H1 (cell line): ENCODE data around the gene ZNF521. TPM values are rescaled to one million over a fixed set of nuclear protein-coding genes. Genes with fewer than 3 reads are reported as not detected.

ENCODE experiments used
- CTCF ChIA-PET: fragments of 300-600 bp; sonication (Branson Sonifier 250); formaldehyde crosslinking; loops from one replicate; lab custom pipeline; 2021; ENCODE audit not compliant: partially characterized antibody; lab: Charles Lee
- POLR2A ChIA-PET: fragments of 300-600 bp; sonication (Branson Sonifier 250); formaldehyde crosslinking; loops from one replicate; lab custom pipeline; 2021; ENCODE audit warnings: inconsistent platforms; ENCODE audit not compliant: partially characterized antibody; lab: Charles Lee
- DNase-seq, 2 experiments: peaks; one replicate each; pipeline versions ENCODE4 v3.0.0 to v3.0.0-alpha.2; 2010 to 2022; ENCODE audit warnings: low spot score in 2 of 2, low read depth in 1 of 2, mixed read lengths in 1 of 2
- FAIRE-seq: peaks from 2 replicates; lab custom pipeline; 2011; peaks lifted over from hg19 to GRCh38; lab: Jason Lieb, UNC
- H2AFZ ChIP-seq: 2 replicates; pipeline ENCODE4 v1.8.1; 2012; ENCODE audit warnings: low read length, inconsistent platforms
- H2AK5ac ChIP-seq: 2 replicates; pipeline ENCODE4 v1.6.1; 2013; ENCODE audit warnings: low read depth, low read length
- H2BK120ac ChIP-seq: replicated peaks from 2 replicates; pipeline ENCODE3; 2013; ENCODE audit warnings: low read depth, low read length, inconsistent platforms
- H2BK12ac ChIP-seq: 2 replicates; pipeline ENCODE4 v1.6.1; 2013; ENCODE audit warnings: low read depth, low read length
- H2BK15ac ChIP-seq: 2 replicates; pipeline ENCODE4 v1.6.1; 2013; ENCODE audit warnings: low read length
- H2BK20ac ChIP-seq: 2 replicates; pipeline ENCODE4 v1.6.1; 2013; ENCODE audit warnings: low read length
- H2BK5ac ChIP-seq: 2 replicates; pipeline ENCODE4 v1.6.1; 2013; ENCODE audit warnings: low read depth, low read length
- H3K14ac ChIP-seq: 2 replicates; pipeline ENCODE4 v1.6.1; 2013; ENCODE audit warnings: inconsistent platforms; ENCODE audit not compliant: insufficient read length
- H3K18ac ChIP-seq: 2 replicates; pipeline ENCODE4 v1.6.1; 2013; ENCODE audit warnings: low read length; ENCODE audit errors: extremely low read depth
- H3K23ac ChIP-seq: 2 replicates; pipeline ENCODE4 v1.6.1; 2013; ENCODE audit warnings: inconsistent platforms; ENCODE audit not compliant: insufficient read length
- H3K23me2 ChIP-seq: 2 replicates; pipeline ENCODE4 v1.6.1; 2013; ENCODE audit warnings: low read depth, low read length
- H3K27ac ChIP-seq: 2 replicates; pipeline ENCODE4 v1.6.1; 2011; ENCODE audit warnings: low read depth, low read length, inconsistent platforms
- H3K27me3 ChIP-seq, 4 experiments: replicated peaks in 1 of 4; 1 replicate in 1 of 4; 2 replicates in 3 of 4; pipeline versions ENCODE4 v1.6.1 to v1.8.1; 2011 to 2013; ENCODE audit warnings: low read length in 3 of 4, mild to moderate bottlenecking in 3 of 4, inconsistent platforms in 2 of 4, mixed read lengths in 2 of 4, moderate library complexity in 1 of 4; ENCODE audit not compliant: control insufficient read depth in 3 of 4, insufficient read depth in 3 of 4; ENCODE audit errors: extremely low read depth in 1 of 4
- H3K36me3 ChIP-seq, 4 experiments: 2 replicates each; pipeline versions ENCODE4 v1.6.1 to v1.8.1; 2011 to 2013; ENCODE audit warnings: mild to moderate bottlenecking in 4 of 4, low read length in 3 of 4, moderate library complexity in 2 of 4, control low read depth in 1 of 4, inconsistent platforms in 1 of 4; ENCODE audit not compliant: insufficient read depth in 4 of 4, control insufficient read depth in 2 of 4
- H3K4ac ChIP-seq: replicated peaks from 2 replicates; pipeline ENCODE3; 2013; ENCODE audit warnings: low read length, low read depth, mixed read lengths, inconsistent platforms; ENCODE audit not compliant: insufficient read length
- H3K4me1 ChIP-seq, 4 experiments: replicated peaks in 1 of 4; 1 replicate in 1 of 4; 2 replicates in 3 of 4; pipeline versions ENCODE4 v1.6.1 to v1.8.1; 2011 to 2013; ENCODE audit warnings: low read length in 3 of 4, inconsistent platforms in 2 of 4, mixed read lengths in 1 of 4; ENCODE audit not compliant: insufficient read depth in 4 of 4, control insufficient read depth in 3 of 4
- H3K4me2 ChIP-seq, 2 experiments: 2 replicates each; pipeline versions ENCODE4 v1.6.1 to v1.8.1; 2011 to 2013; ENCODE audit warnings: low read depth in 2 of 2, low read length in 2 of 2, control low read depth in 1 of 2, inconsistent platforms in 1 of 2, mild to moderate bottlenecking in 1 of 2; ENCODE audit not compliant: insufficient read depth in 1 of 2
- H3K4me3 ChIP-seq, 4 experiments: fragments of 200-600, 300-600 bp in 1 of 4; sonication (generic), shearing (Covaris generic), sonication (Bioruptor Twin) in 1 of 4; 2 replicates each; pipeline versions ENCODE4 v1.5.1 to v1.8.1; 2011 to 2016; ENCODE audit warnings: low read length in 4 of 4, low read depth in 3 of 4, control low read depth in 2 of 4, inconsistent platforms in 2 of 4, mild to moderate bottlenecking in 2 of 4, mixed read lengths in 1 of 4, moderate library complexity in 1 of 4; ENCODE audit not compliant: insufficient read depth in 2 of 4; ENCODE audit errors: extremely low read depth in 1 of 4
- H3K56ac ChIP-seq: replicated peaks from 2 replicates; pipeline ENCODE3; 2013; ENCODE audit warnings: low read depth, mild to moderate bottlenecking, mixed read lengths, low read length, inconsistent platforms; ENCODE audit not compliant: insufficient read length
- H3K79me1 ChIP-seq: 2 replicates; pipeline ENCODE4 v1.6.1; 2013; ENCODE audit warnings: low read depth, low read length, control low read depth
- H3K79me2 ChIP-seq, 2 experiments: 2 replicates each; pipeline versions ENCODE4 v1.6.1 to v1.8.1; 2012 to 2013; ENCODE audit warnings: low read length in 2 of 2, mild to moderate bottlenecking in 2 of 2, inconsistent platforms in 1 of 2; ENCODE audit not compliant: insufficient read depth in 2 of 2, control insufficient read depth in 1 of 2
- H3K9ac ChIP-seq, 4 experiments: replicated peaks in 1 of 4; 1 replicate in 1 of 4; 2 replicates in 3 of 4; pipeline versions ENCODE4 v1.6.1 to v1.8.1; 2011 to 2013; ENCODE audit warnings: low read depth in 3 of 4, low read length in 3 of 4, control low read depth in 2 of 4, mild to moderate bottlenecking in 2 of 4, moderate library complexity in 2 of 4, inconsistent platforms in 1 of 4; ENCODE audit errors: extremely low read depth in 1 of 4
- H3K9me3 ChIP-seq, 2 experiments: 2 replicates each; pipeline versions ENCODE4 v1.6.1 to v1.8.1; 2012 to 2013; ENCODE audit warnings: mild to moderate bottlenecking in 2 of 2, moderate library complexity in 2 of 2, control low read depth in 1 of 2, inconsistent platforms in 1 of 2, low read depth in 1 of 2, low read length in 1 of 2, mixed read lengths in 1 of 2; ENCODE audit not compliant: insufficient read depth in 2 of 2
- H4K20me1 ChIP-seq, 2 experiments: replicated peaks in 1 of 2; 2 replicates each; pipeline versions ENCODE3 to v1.8.1; 2011 to 2013; ENCODE audit warnings: inconsistent platforms in 2 of 2, low read length in 2 of 2, mild to moderate bottlenecking in 1 of 2; ENCODE audit not compliant: insufficient read depth in 2 of 2, control insufficient read depth in 1 of 2
- H4K5ac ChIP-seq: 2 replicates; pipeline ENCODE4 v1.6.1; 2013; ENCODE audit warnings: low read length, low read depth, mixed read lengths, inconsistent platforms; ENCODE audit not compliant: insufficient read length
- H4K8ac ChIP-seq: 2 replicates; pipeline ENCODE4 v1.8.0; 2013; ENCODE audit warnings: mild to moderate bottlenecking, moderate library complexity, low read length, inconsistent platforms; ENCODE audit not compliant: insufficient read depth; ENCODE audit errors: extremely low read depth
- H4K91ac ChIP-seq: replicated peaks from 2 replicates; pipeline ENCODE3; 2013; ENCODE audit warnings: low read length, mixed read lengths, inconsistent platforms; ENCODE audit not compliant: insufficient read length
- BACH1 ChIP-seq: IDR thresholded peaks from 2 replicates; pipeline ENCODE4 v1.6.1; 2012; ENCODE audit warnings: low read length, improper control_type of control experiment
- BCL11A ChIP-seq, 2 experiments: IDR thresholded peaks; one replicate each; pipeline ENCODE4 v1.6.1; 2011; ENCODE audit warnings: low read depth in 2 of 2, low read length in 2 of 2, mild to moderate bottlenecking in 2 of 2
- CHD2 ChIP-seq: IDR thresholded peaks from 2 replicates; pipeline ENCODE4 v1.6.1; 2012; ENCODE audit warnings: low read length, improper control_type of control experiment
- EGR1 ChIP-seq: IDR thresholded peaks from 2 replicates; pipeline ENCODE4 v1.6.1; 2011; ENCODE audit warnings: low read depth, low read length, borderline replicate concordance
- EZH2 ChIP-seq: fragments of 200-600 bp; sonication (generic); IDR thresholded peaks from 2 replicates; pipeline ENCODE4 v1.7.1; 2012; ENCODE audit warnings: low read depth, mild to moderate bottlenecking, moderate library complexity, low read length, inconsistent platforms; ENCODE audit not compliant: severe bottlenecking
- KDM4A ChIP-seq: IDR thresholded peaks from one replicate; pipeline ENCODE4 v1.7.1; 2012; ENCODE audit warnings: low read depth, mild to moderate bottlenecking, moderate library complexity, low read length, inconsistent platforms; ENCODE audit not compliant: severe bottlenecking
- KDM5A ChIP-seq: fragments of 200-600 bp; IDR thresholded peaks from 2 replicates; pipeline ENCODE4 v1.7.1; 2012; ENCODE audit warnings: mild to moderate bottlenecking, low read length, inconsistent platforms, mixed read lengths
- SP4 ChIP-seq: IDR thresholded peaks from 2 replicates; pipeline ENCODE4 v1.6.1; 2012; ENCODE audit warnings: low read length, inconsistent platforms
- TAF7 ChIP-seq: optimal IDR thresholded peaks from 2 replicates; pipeline ENCODE3; 2011; ENCODE audit warnings: low read depth, mild to moderate bottlenecking, inconsistent platforms, low read length, moderate library complexity, borderline replicate concordance
- WGBS, 2 experiments: shearing (Covaris generic) in 1 of 2; methylation state at CpG; one replicate each; pipeline versions ENCODE4 v1.1.6 to v1.1.7; 2013 to 2015; ENCODE audit warnings: low lambda C conversion rate in 2 of 2, mixed read lengths in 2 of 2, inconsistent platforms in 1 of 2, low coverage in 1 of 2, missing lambda C conversion rate in 1 of 2; ENCODE audit not compliant: insufficient replicate concordance in 2 of 2, insufficient coverage in 1 of 2, insufficient read length in 1 of 2; ENCODE audit errors: extremely low coverage in 1 of 2, missing lambda C conversion rate in 1 of 2; 5-methylcytosine and 5-hydroxymethylcytosine counted together
- polyA plus RNA-seq, 7 experiments: library from polyadenylated mRNA; depleted of rRNA in 3 of 7; stranded (reverse) in 5 of 7; unstranded in 2 of 7; fragments of >200 nt in 5 of 7; fragments of 200-250 nt in 2 of 7; gene quantifications; 1 replicate in 5 of 7; 2 replicates in 1 of 7; 4 replicates in 1 of 7; pipeline versions ENCODE4 v1.2.1 to v1.2.3, GENCODE V29; 2011 to 2013; ENCODE audit warnings: missing spikeins in 2 of 7, mixed read lengths in 2 of 7
- total RNA-seq: library from RNA; stranded (reverse); fragmentation: NEBNext Ultra II Directional; extraction: Animal tissue kit (Norgen Biotek cat#: 25700); gene quantifications from 2 replicates; pipeline ENCODE4 v1.2.1, GENCODE V29; 2021

ZNF521 gene
- total and polyA plus RNA-seq, 2 of the 8 experiments (the other 6 are each of a cell fraction or from before 2014, with no cell fraction given), result 9.5 to 15.8 TPM

DNA sequence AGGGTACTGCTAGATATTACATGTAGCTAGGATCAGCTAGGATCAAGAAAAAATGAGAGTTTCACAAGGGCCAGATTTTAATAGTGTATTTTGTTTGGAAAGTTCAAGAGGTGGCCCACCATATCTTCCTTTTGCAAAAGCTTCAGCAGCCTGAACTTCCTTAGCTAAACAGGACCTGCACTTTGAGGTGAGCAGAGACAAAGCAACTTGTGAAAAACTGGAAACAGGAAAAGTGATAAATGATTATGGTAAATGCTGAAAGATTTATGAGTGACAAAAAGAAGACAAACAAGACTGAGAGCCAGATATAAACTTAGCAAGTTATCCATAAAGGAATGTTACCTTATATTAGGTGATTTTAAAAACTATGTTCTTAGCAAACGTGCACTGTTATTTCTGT, 123.6 kb downstream of the ZNF521 start:
- Histone ChIP-seq H2BK5ac (no peak overlapping the region), H4K5ac (no peak overlapping the region), H3K36me3 (peaks cover 2 to 20% (median 5%) of the 10 kb centered on the region in 4 experiments; a peak in 4 of 8 replicates), H3K27me3 (no peaks in the 10 kb centered on the region), H3K79me2 (no peaks in the 10 kb centered on the region), H4K20me1 (peaks cover 0 to 3% of the 10 kb centered on the region in 2 experiments), H2BK120ac (no peak overlapping the region), H2BK15ac (no peak overlapping the region), H3K18ac (no peak overlapping the region), H3K56ac (no peak overlapping the region), H2AFZ (no peak overlapping the region), H2BK20ac (no peak overlapping the region), H3K4ac (no peak overlapping the region), H3K14ac (no peak overlapping the region), H4K91ac (no peak overlapping the region), H3K9me3 (no peaks in the 10 kb centered on the region), H4K8ac (no peak overlapping the region), H3K4me3 (no peak overlapping the region), H2AK5ac (no peak overlapping the region), H3K9ac (no peak overlapping the region), H3K27ac (no peak overlapping the region), H2BK12ac (no peak overlapping the region), H3K23ac (no peak overlapping the region), H3K4me2 (no peak overlapping the region), H3K4me1 (peaks cover 0 to 6% (median 2%) of the 10 kb centered on the region in 4 experiments; a peak in 3 of 7 replicates), H3K23me2 (no peaks in the 10 kb centered on the region), H3K79me1 (no peaks in the 10 kb centered on the region)
- ChIA-PET CTCF (interaction anchor here (1.3 kb wide), 1 partner anchor 501 kb away, joined by 3 read pairs; no protein-coding TSS in a partner anchor), POLR2A (interaction anchor here (1.6 kb wide), 1 partner anchor 11 kb away, joined by 4 read pairs; no protein-coding TSS in a partner anchor)
- TF ChIP-seq BCL11A (IDR thresholded peaks at IDR 0.05; ENCODE audit: low read depth in 2 of 2, low read length in 2 of 2) (no peak), EGR1 (no peak), SP4 (no peak), CHD2 (no peak), KDM5A (no peak), KDM4A (no peak), TAF7 (no peak), EZH2 (no peak), BACH1 (no peak)
- FAIRE-seq (no peak), DNase-seq (no peak)
- WGBS, 2 experiments, result 75% methylated on average over 1 of the region's 1 CpG; no CpG with 5 or more reads in 1 of the 2 experiments
